CD4-positive, alpha-beta T cell treated with Interleukin-4 for 1 hour (primary cell): ENCODE measurements around the gene COL24A1.
"Not testable (repeated sequence)": the region's sequence is repeated elsewhere in the genome, so short reads cannot be mapped to it uniquely, and the experiment has no call there.

ENCODE experiments used
- DNase-seq, 2 donors: peaks; one replicate each; pipeline ENCODE4 v3.0.0-alpha.2; 2020 to 2022

COL24A1 gene

GRCh38 chr1:85756864-85757263 is 399.7 kb downstream of the COL24A1 start:
- DNase-seq: no peak

GRCh38 chr1:85748120-85748519 is 408.5 kb downstream of the COL24A1 start:
- DNase-seq: no peak

GRCh38 chr1:85746777-85747176 is 409.8 kb downstream of the COL24A1 start:
- DNase-seq: no peak

- DNase-seq: no peak
These were observed 412.8 kb downstream of the COL24A1 start for GRCh38 chr1:85743814-85744213.

- no peak for DNase-seq
These were observed 421.6 kb downstream of the COL24A1 start for GRCh38 chr1:85734931-85735330.

GRCh38 chr1:85718678-85719340 is 437.8 kb downstream of the COL24A1 start:
- no peak for DNase-seq

- DNase-seq: not testable (repeated sequence)
These were observed 442.0 kb downstream of the COL24A1 start for GRCh38 chr1:85714418-85715114.

GRCh38 chr1:85708829-85709227 is 447.7 kb downstream of the COL24A1 start:
- no peak for DNase-seq

- DNase-seq: peak; percentile 92
These were observed 448.4 kb downstream of the COL24A1 start, which contains the start of gene ZNHIT6 for GRCh38 chr1:85707990-85708828. TSS of gene ZNHIT6 (minus strand) at chr1:85708433. CDS start at chr1:85708284, 149 bp downstream.

GRCh38 chr1:85707267-85707989 is 449.1 kb downstream of the COL24A1 start:
- DNase-seq: peak in 1 of 2 donors; percentile 7

GRCh38 chr1:85705940-85706339 is 450.6 kb downstream of the COL24A1 start:
- no peak for DNase-seq

GRCh38 chr1:85700422-85700821 is 456.1 kb downstream of the COL24A1 start:
- DNase-seq: no peak

GRCh38 chr1:85697895-85698294 is 458.7 kb downstream of the COL24A1 start:
- no peak for DNase-seq

GRCh38 chr1:85692730-85693314 is 463.8 kb downstream of the COL24A1 start:
- no peak for DNase-seq

- DNase-seq: no peak
These were observed 466.7 kb downstream of the COL24A1 start for GRCh38 chr1:85689775-85690404.

GRCh38 chr1:85683292-85684025 is 473.1 kb downstream of the COL24A1 start:
- DNase-seq: no peak

GRCh38 chr1:85681087-85681486 is 475.5 kb downstream of the COL24A1 start:
- DNase-seq: no peak
